ENCODE data around the gene MDFIC2.
"Not testable (repeated sequence)": the region's sequence is repeated elsewhere in the genome, so short reads cannot be mapped to it uniquely, and the experiment has no call there.

Gene MDFIC2

GRCh38 chr3:70312336-70312735, at the start of gene MDFIC2:
Gene MDFIC2, minus strand, starts transcription at chr3:70312638. Its CDS starts 665 bp downstream, at chr3:70311973.
- no peak for DNase-seq (ENCODE audit: low read depth, low spot score)

- no peak for DNase-seq (ENCODE audit: low read depth, low spot score)
These were observed 48.7 kb upstream of the MDFIC2 start for GRCh38 chr3:70360979-70361760.

- DNase-seq (ENCODE audit: low read depth, low spot score), result no peak
These were observed 47.3 kb upstream of the MDFIC2 start for GRCh38 chr3:70359711-70360110.

- DNase-seq (ENCODE audit: low read depth, low spot score), result no peak
These were observed 46.6 kb upstream of the MDFIC2 start for GRCh38 chr3:70358978-70359580.

GRCh38 chr3:70352215-70352614, 39.8 kb upstream of the MDFIC2 start:
- no peak for DNase-seq (ENCODE audit: low read depth, low spot score)

- DNase-seq (ENCODE audit: low read depth, low spot score), result no peak
These were observed 29.7 kb upstream of the MDFIC2 start for GRCh38 chr3:70342149-70342548.

GRCh38 chr3:70336885-70337284, 24.4 kb upstream of the MDFIC2 start:
- not testable (repeated sequence) for DNase-seq (ENCODE audit: low read depth, low spot score)

- no peak for DNase-seq (ENCODE audit: low read depth, low spot score)
These were observed 20.6 kb upstream of the MDFIC2 start for GRCh38 chr3:70333080-70333479.

- no peak for DNase-seq (ENCODE audit: low read depth, low spot score)
These were observed 2.6 kb upstream of the MDFIC2 start for GRCh38 chr3:70315021-70315420.

- DNase-seq (ENCODE audit: low read depth, low spot score), result no peak
These were observed 1.6 kb downstream of the MDFIC2 start for GRCh38 chr3:70310809-70311208.

- no peak for DNase-seq (ENCODE audit: low read depth, low spot score)
These were observed 2.8 kb downstream of the MDFIC2 start for GRCh38 chr3:70309591-70309990.

- DNase-seq (ENCODE audit: low read depth, low spot score), result no peak
These were observed 3.7 kb downstream of the MDFIC2 start for GRCh38 chr3:70308760-70309159.

- DNase-seq (ENCODE audit: low read depth, low spot score), result no peak
These were observed 5.7 kb downstream of the MDFIC2 start for GRCh38 chr3:70306736-70307135.

GRCh38 chr3:70298385-70298784, 14.1 kb downstream of the MDFIC2 start:
- no peak for DNase-seq (ENCODE audit: low read depth, low spot score)

- DNase-seq (ENCODE audit: low read depth, low spot score), result no peak
These were observed 21.3 kb downstream of the MDFIC2 start for GRCh38 chr3:70291097-70291482.

- not testable (repeated sequence) for DNase-seq (ENCODE audit: low read depth, low spot score)
These were observed 21.9 kb downstream of the MDFIC2 start for GRCh38 chr3:70290431-70291096.

- DNase-seq (ENCODE audit: low read depth, low spot score), result no peak
These were observed 30.8 kb downstream of the MDFIC2 start for GRCh38 chr3:70281663-70282062.

GRCh38 chr3:70277304-70277703, 35.1 kb downstream of the MDFIC2 start:
- no peak for DNase-seq (ENCODE audit: low read depth, low spot score)

GRCh38 chr3:70276901-70277300, 35.5 kb downstream of the MDFIC2 start:
- no peak for DNase-seq (ENCODE audit: low read depth, low spot score)

GRCh38 chr3:70273492-70273891, 38.9 kb downstream of the MDFIC2 start:
- DNase-seq (ENCODE audit: low read depth, low spot score), result no peak

GRCh38 chr3:70272798-70273197, 39.6 kb downstream of the MDFIC2 start:
- no peak for DNase-seq (ENCODE audit: low read depth, low spot score)

- DNase-seq (ENCODE audit: low read depth, low spot score), result no peak
These were observed 48.2 kb downstream of the MDFIC2 start for GRCh38 chr3:70264122-70264780.

Measured in activated CD4-positive, CD25-positive, alpha-beta regulatory T cell treated with anti-CD3 and anti-CD28 coated beads, Interleukin-2, amount 50 U/mL, for 16 hours (primary cell).